Activated naive CD8-positive, alpha-beta T cell (primary cell): Measurements from ENCODE around the gene MDM1.

Experiments
- H3K27ac Mint-ChIP-seq: one replicate; pipeline ENCODE4 v1.8.0; 2021; ENCODE audit warnings: mixed read lengths
- H3K27me3 Mint-ChIP-seq: one replicate; pipeline ENCODE4 v1.8.0; 2021; ENCODE audit warnings: mixed read lengths
- H3K36me3 Mint-ChIP-seq: one replicate; pipeline ENCODE4 v1.8.0; 2021; ENCODE audit warnings: mixed read lengths
- H3K4me1 Mint-ChIP-seq: one replicate; pipeline ENCODE4 v1.8.0; 2021; ENCODE audit warnings: low read depth, mixed read lengths
- H3K4me3 Mint-ChIP-seq: one replicate; pipeline ENCODE4 v1.8.0; 2021; ENCODE audit warnings: mild to moderate bottlenecking, mixed read lengths
- H3K9me3 Mint-ChIP-seq: one replicate; pipeline ENCODE4 v1.8.0; 2021; ENCODE audit warnings: low read depth, mixed read lengths

The MDM1 gene

GRCh38 chr12:68331869-68332727, at the start of gene MDM1:
Gene MDM1 (minus strand): TSS chr12:68332362. CDS start chr12:68332245, 117 bp downstream.
- H3K36me3 Mint-ChIP-seq: peaks cover 7% of the 10 kb centered on the region
- no peaks in the 10 kb centered on the region for H3K9me3 Mint-ChIP-seq
- peak within 1 kb of the TSS; percentile 75 for H3K27ac Mint-ChIP-seq
- H3K4me1 Mint-ChIP-seq: peaks cover 48% of the 10 kb centered on the region
- peak within 1 kb of the TSS; percentile 89 for H3K4me3 Mint-ChIP-seq
- no peaks in the 10 kb centered on the region for H3K27me3 Mint-ChIP-seq

- Mint-ChIP-seq H3K4me3 (no peak overlapping the region), H3K27ac (no peak overlapping the region), H3K27me3 (no peaks in the 10 kb centered on the region), H3K4me1 (peaks cover 18% of the 10 kb centered on the region), H3K9me3 (peaks cover 6% of the 10 kb centered on the region), H3K36me3 (peaks cover 5% of the 10 kb centered on the region)
These were observed 49.5 kb upstream of the MDM1 start for GRCh38 chr12:68381476-68382219.

- peaks cover 5% of the 10 kb centered on the region for H3K36me3 Mint-ChIP-seq
- H3K9me3 Mint-ChIP-seq: peaks cover 6% of the 10 kb centered on the region
- H3K27ac Mint-ChIP-seq: no peak overlapping the region
- peaks cover 28% of the 10 kb centered on the region for H3K4me1 Mint-ChIP-seq
- no peaks in the 10 kb centered on the region for H3K27me3 Mint-ChIP-seq
- H3K4me3 Mint-ChIP-seq: no peak overlapping the region
These were observed 46.9 kb upstream of the MDM1 start for GRCh38 chr12:68378872-68379606.

GRCh38 chr12:68377881-68378280, 45.7 kb upstream of the MDM1 start:
- H3K4me1 Mint-ChIP-seq: peaks cover 34% of the 10 kb centered on the region
- H3K9me3 Mint-ChIP-seq: peaks cover 4% of the 10 kb centered on the region
- H3K27me3 Mint-ChIP-seq: no peaks in the 10 kb centered on the region
- no peak overlapping the region for H3K27ac Mint-ChIP-seq
- H3K4me3 Mint-ChIP-seq: no peak overlapping the region
- peaks cover 5% of the 10 kb centered on the region for H3K36me3 Mint-ChIP-seq

GRCh38 chr12:68376901-68377300, 44.7 kb upstream of the MDM1 start:
- H3K4me3 Mint-ChIP-seq: no peak overlapping the region
- no peak overlapping the region for H3K27ac Mint-ChIP-seq
- H3K27me3 Mint-ChIP-seq: no peaks in the 10 kb centered on the region
- H3K9me3 Mint-ChIP-seq: no peaks in the 10 kb centered on the region
- H3K4me1 Mint-ChIP-seq: peaks cover 36% of the 10 kb centered on the region
- peaks cover 1% of the 10 kb centered on the region for H3K36me3 Mint-ChIP-seq

- peaks cover 32% of the 10 kb centered on the region for H3K4me1 Mint-ChIP-seq
- no peaks in the 10 kb centered on the region for H3K9me3 Mint-ChIP-seq
- H3K36me3 Mint-ChIP-seq: no peaks in the 10 kb centered on the region
- H3K4me3 Mint-ChIP-seq: peak overlapping the region; percentile 18
- peak overlapping the region; percentile 70 for H3K27ac Mint-ChIP-seq
- H3K27me3 Mint-ChIP-seq: no peaks in the 10 kb centered on the region
These were observed 43.9 kb upstream of the MDM1 start for GRCh38 chr12:68375756-68376695.

GRCh38 chr12:68374307-68374982, 42.3 kb upstream of the MDM1 start:
- H3K27me3 Mint-ChIP-seq: no peaks in the 10 kb centered on the region
- no peaks in the 10 kb centered on the region for H3K36me3 Mint-ChIP-seq
- H3K9me3 Mint-ChIP-seq: no peaks in the 10 kb centered on the region
- H3K27ac Mint-ChIP-seq: peak overlapping the region; percentile 87
- peaks cover 33% of the 10 kb centered on the region for H3K4me1 Mint-ChIP-seq
- H3K4me3 Mint-ChIP-seq: peak overlapping the region; percentile 3

GRCh38 chr12:68370667-68371066, 38.5 kb upstream of the MDM1 start:
- peak overlapping the region; percentile 4 for H3K4me3 Mint-ChIP-seq
- H3K27ac Mint-ChIP-seq: no peak overlapping the region
- H3K36me3 Mint-ChIP-seq: no peaks in the 10 kb centered on the region
- H3K4me1 Mint-ChIP-seq: peaks cover 60% of the 10 kb centered on the region
- no peaks in the 10 kb centered on the region for H3K9me3 Mint-ChIP-seq
- no peaks in the 10 kb centered on the region for H3K27me3 Mint-ChIP-seq

- Mint-ChIP-seq H3K4me3 (no peak overlapping the region), H3K4me1 (peaks cover 61% of the 10 kb centered on the region), H3K27ac (no peak overlapping the region), H3K27me3 (no peaks in the 10 kb centered on the region), H3K9me3 (no peaks in the 10 kb centered on the region), H3K36me3 (no peaks in the 10 kb centered on the region)
These were observed 37.9 kb upstream of the MDM1 start for GRCh38 chr12:68370006-68370590.

- Mint-ChIP-seq H3K4me3 (no peak overlapping the region), H3K9me3 (no peaks in the 10 kb centered on the region), H3K4me1 (peaks cover 63% of the 10 kb centered on the region), H3K27me3 (no peaks in the 10 kb centered on the region), H3K36me3 (no peaks in the 10 kb centered on the region), H3K27ac (no peak overlapping the region)
These were observed 36.2 kb upstream of the MDM1 start for GRCh38 chr12:68368327-68368726.

GRCh38 chr12:68367903-68368302, 35.7 kb upstream of the MDM1 start:
- Mint-ChIP-seq H3K36me3 (no peaks in the 10 kb centered on the region), H3K27ac (no peak overlapping the region), H3K27me3 (no peaks in the 10 kb centered on the region), H3K4me1 (peaks cover 64% of the 10 kb centered on the region), H3K4me3 (no peak overlapping the region), H3K9me3 (no peaks in the 10 kb centered on the region)

- Mint-ChIP-seq H3K4me3 (no peak overlapping the region), H3K36me3 (no peaks in the 10 kb centered on the region), H3K27me3 (no peaks in the 10 kb centered on the region), H3K27ac (peak overlapping the region; percentile 80), H3K9me3 (no peaks in the 10 kb centered on the region), H3K4me1 (peaks cover 66% of the 10 kb centered on the region)
These were observed 35.0 kb upstream of the MDM1 start for GRCh38 chr12:68367116-68367515.

GRCh38 chr12:68364893-68365725, 32.9 kb upstream of the MDM1 start:
- peak overlapping the region; percentile 96 for H3K27ac Mint-ChIP-seq
- peaks cover 63% of the 10 kb centered on the region for H3K4me1 Mint-ChIP-seq
- H3K27me3 Mint-ChIP-seq: no peaks in the 10 kb centered on the region
- H3K36me3 Mint-ChIP-seq: no peaks in the 10 kb centered on the region
- H3K9me3 Mint-ChIP-seq: no peaks in the 10 kb centered on the region
- H3K4me3 Mint-ChIP-seq: peak overlapping the region; percentile 83
